Esophagus muscularis mucosa (tissue), 4 donors: Measurements from ENCODE around the gene MYADML2.

ENCODE experiments used
- CTCF ChIP-seq, 3 experiments: fragments of 200-600 bp in 2 of 3; fragments of 450-650 bp in 1 of 3; sonication (generic) in 2 of 3; IDR thresholded peaks; one replicate each; pipeline ENCODE4 v1.5.1; 2017 to 2019; ENCODE audit warnings: antibody characterized with exemption in 3 of 3, mild to moderate bottlenecking in 2 of 3, moderate library complexity in 1 of 3
- EP300 ChIP-seq: sonication (generic); formaldehyde crosslinking; IDR thresholded peaks from one replicate; pipeline ENCODE4 v1.6.1; 2017; ENCODE audit warnings: antibody characterized with exemption
- POLR2A ChIP-seq: fragments of 450-650 bp; IDR thresholded peaks from one replicate; pipeline ENCODE4 v1.6.1; 2017; ENCODE audit warnings: antibody characterized with exemption, moderate library complexity, mild to moderate bottlenecking, low read depth
- POLR2AphosphoS5 ChIP-seq, 2 donors: sonication (generic); formaldehyde crosslinking; IDR thresholded peaks; one replicate each; pipeline ENCODE4 v1.6.1; 2017; ENCODE audit warnings: antibody characterized with exemption in 2 of 2

- TF ChIP-seq EP300 (no peak), POLR2A (no peak), CTCF (IDR thresholded peaks at IDR 0.05) (no peak), POLR2AphosphoS5 (IDR thresholded peaks at IDR 0.05) (no peak)
These were observed 17.5 kb downstream of the MYADML2 start for GRCh38 chr17:81929253-81930141.
